ENCODE data around the gene ACTR6.
"Not testable (repeated sequence)": the region's sequence is repeated elsewhere in the genome, so short reads cannot be mapped to it uniquely, and the experiment has no call there.

Gene ACTR6

DNA sequence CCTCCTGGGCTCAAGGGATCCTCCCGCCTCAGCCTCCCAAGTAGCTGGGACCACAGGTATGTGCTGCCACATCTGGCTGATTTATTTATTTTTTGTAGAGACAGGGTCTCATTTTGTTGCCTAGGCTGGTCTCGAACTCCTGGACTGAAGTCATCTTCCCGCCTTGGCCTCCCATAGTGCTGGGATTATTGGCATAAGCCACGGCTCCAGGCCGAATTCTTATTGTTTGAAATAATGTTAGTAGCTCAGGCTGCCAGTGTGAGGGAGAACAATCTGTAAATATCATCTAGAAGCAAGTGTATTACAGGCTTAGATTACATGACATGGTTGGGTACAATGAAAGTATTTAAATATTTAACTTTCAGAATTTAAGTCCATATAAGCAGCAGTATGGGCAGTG, 8.2 kb downstream of the ACTR6 start:
- Histone ChIP-seq H3K36me3 (ENCODE audit: control insufficient read depth, insufficient read depth, low read length) (peaks cover 22% of the 10 kb centered on the region), H3K9ac (ENCODE audit: low read depth, low read length) (no peak overlapping the region), H3K4me3 (ENCODE audit: low read depth, low read length) (no peak overlapping the region), H3K27me3 (ENCODE audit: control insufficient read depth, insufficient read depth, low read length) (no peaks in the 10 kb centered on the region), H3K4me1 (ENCODE audit: control insufficient read depth, insufficient read depth, low read length) (no peaks in the 10 kb centered on the region), H3K9me3 (ENCODE audit: control insufficient read depth, insufficient read depth, low read length) (no peaks in the 10 kb centered on the region)

DNA sequence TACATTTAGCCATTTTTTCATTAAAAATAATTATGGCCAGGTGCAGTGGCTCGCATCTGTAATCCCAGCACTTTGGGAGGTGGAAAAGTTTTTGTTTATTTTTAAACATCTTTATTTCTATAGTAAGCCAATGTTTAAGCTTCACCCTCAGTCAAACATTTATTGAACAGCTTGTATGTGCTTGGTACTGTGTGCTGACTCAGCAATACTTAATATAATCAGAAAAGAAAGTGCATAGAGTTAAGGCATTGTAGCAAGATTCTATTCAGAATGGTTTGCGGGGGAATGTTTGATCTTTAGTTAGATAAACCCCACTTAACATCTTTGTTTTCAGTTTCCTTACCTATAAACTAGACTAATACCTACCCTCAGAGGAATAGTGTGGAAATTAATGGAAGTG, 11.1 kb downstream of the ACTR6 start:
- Histone ChIP-seq H3K36me3 (ENCODE audit: control insufficient read depth, insufficient read depth, low read length) (peaks cover 16% of the 10 kb centered on the region), H3K4me1 (ENCODE audit: control insufficient read depth, insufficient read depth, low read length) (no peaks in the 10 kb centered on the region), H3K9me3 (ENCODE audit: control insufficient read depth, insufficient read depth, low read length) (no peaks in the 10 kb centered on the region), H3K27me3 (ENCODE audit: control insufficient read depth, insufficient read depth, low read length) (no peaks in the 10 kb centered on the region), H3K4me3 (ENCODE audit: low read depth, low read length) (no peak overlapping the region), H3K9ac (ENCODE audit: low read depth, low read length) (no peak overlapping the region)

DNA sequence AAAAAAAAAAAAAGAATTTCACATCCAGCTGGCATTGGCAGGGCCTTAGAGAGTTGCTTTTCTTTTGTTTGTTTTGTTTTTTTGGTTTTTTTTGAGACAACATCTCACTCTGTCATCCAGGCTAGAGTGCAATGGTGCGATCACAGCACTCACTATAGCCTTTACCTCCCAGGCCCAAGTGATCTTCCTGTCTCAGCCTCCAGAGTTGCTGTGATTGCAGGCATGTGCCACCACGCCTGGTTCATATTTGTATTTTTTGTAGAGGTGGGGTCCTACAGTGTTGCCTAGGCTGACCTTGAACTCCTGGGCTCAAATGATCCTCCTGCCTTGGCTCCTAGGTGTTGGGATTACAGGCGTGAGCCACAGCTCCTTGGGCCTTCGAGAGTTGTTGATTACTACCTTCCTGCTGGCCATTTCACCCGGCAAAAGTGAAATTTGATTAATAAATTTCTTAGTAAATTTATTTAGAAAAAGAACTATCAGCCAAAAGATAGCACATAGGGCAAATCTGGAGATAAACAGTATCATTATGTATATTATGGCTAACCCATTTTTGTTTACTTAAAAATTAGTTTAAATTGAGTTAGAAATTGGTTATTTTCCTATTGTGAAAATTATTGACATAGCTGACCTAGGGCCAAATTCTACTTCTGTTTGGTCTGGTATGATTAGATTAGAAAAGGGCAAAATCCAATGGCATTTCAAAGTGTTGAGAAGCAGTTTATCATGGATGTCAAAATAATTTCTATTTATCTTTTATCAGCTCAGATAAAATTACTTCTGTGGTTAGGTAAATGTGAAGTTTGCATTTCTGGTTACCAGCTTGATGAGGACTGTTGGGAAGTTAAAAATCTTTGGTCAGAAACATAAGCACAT, 12.6 kb downstream of the ACTR6 start:
- Histone ChIP-seq H3K36me3 (ENCODE audit: control insufficient read depth, insufficient read depth, low read length) (peaks cover 14% of the 10 kb centered on the region), H3K9ac (ENCODE audit: low read depth, low read length) (no peak overlapping the region), H3K27me3 (ENCODE audit: control insufficient read depth, insufficient read depth, low read length) (no peaks in the 10 kb centered on the region), H3K4me1 (ENCODE audit: control insufficient read depth, insufficient read depth, low read length) (no peaks in the 10 kb centered on the region), H3K9me3 (ENCODE audit: control insufficient read depth, insufficient read depth, low read length) (no peaks in the 10 kb centered on the region), H3K4me3 (ENCODE audit: low read depth, low read length) (no peak overlapping the region)

DNA sequence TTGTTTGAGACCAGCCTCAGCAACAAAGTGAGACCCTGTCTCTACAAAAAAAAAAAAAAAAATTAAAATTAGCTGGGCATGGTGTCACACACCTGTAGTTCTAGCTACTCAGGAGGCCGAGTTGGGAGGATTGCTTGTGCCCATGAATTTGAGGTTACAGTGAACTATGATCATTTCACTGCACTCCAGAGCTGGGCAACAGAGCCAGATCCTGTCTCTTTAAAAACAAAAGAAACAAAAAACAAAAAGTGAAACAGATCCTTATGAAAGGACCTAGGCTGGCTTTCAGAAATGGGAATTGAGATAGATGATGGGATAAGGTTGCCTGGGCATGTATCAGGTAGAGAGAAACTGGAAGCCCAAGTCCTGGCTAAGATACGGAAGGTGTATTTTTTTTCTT, 13.9 kb downstream of the ACTR6 start:
- Histone ChIP-seq H3K36me3 (ENCODE audit: control insufficient read depth, insufficient read depth, low read length) (peaks cover 8% of the 10 kb centered on the region), H3K9ac (ENCODE audit: low read depth, low read length) (no peak overlapping the region), H3K9me3 (ENCODE audit: control insufficient read depth, insufficient read depth, low read length) (no peaks in the 10 kb centered on the region), H3K4me1 (ENCODE audit: control insufficient read depth, insufficient read depth, low read length) (no peaks in the 10 kb centered on the region), H3K4me3 (ENCODE audit: low read depth, low read length) (no peak overlapping the region), H3K27me3 (ENCODE audit: control insufficient read depth, insufficient read depth, low read length) (no peaks in the 10 kb centered on the region)

DNA sequence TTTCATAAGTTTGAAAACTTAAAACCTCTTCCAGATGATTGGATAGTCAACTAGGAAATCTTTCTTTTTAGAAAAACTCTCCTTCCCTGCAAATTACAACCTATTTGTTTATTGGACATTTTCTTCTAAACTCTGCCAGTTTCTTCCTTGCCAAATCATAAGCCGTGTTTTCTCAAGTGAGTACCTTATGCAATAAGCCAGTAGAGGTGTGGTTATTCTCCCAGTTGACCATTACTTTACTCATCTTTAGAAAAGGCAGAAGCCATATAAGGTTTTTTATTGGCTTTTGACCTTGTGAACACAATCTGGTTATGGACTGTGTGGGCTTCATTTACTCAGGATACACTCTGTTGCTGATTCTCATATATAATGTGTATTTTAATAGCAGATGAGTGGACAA, 14.6 kb downstream of the ACTR6 start:
- Histone ChIP-seq H3K4me3 (ENCODE audit: low read depth, low read length) (no peak overlapping the region), H3K36me3 (ENCODE audit: control insufficient read depth, insufficient read depth, low read length) (peaks cover 7% of the 10 kb centered on the region), H3K9me3 (ENCODE audit: control insufficient read depth, insufficient read depth, low read length) (no peaks in the 10 kb centered on the region), H3K9ac (ENCODE audit: low read depth, low read length) (no peak overlapping the region), H3K4me1 (ENCODE audit: control insufficient read depth, insufficient read depth, low read length) (no peaks in the 10 kb centered on the region), H3K27me3 (ENCODE audit: control insufficient read depth, insufficient read depth, low read length) (no peaks in the 10 kb centered on the region)

DNA sequence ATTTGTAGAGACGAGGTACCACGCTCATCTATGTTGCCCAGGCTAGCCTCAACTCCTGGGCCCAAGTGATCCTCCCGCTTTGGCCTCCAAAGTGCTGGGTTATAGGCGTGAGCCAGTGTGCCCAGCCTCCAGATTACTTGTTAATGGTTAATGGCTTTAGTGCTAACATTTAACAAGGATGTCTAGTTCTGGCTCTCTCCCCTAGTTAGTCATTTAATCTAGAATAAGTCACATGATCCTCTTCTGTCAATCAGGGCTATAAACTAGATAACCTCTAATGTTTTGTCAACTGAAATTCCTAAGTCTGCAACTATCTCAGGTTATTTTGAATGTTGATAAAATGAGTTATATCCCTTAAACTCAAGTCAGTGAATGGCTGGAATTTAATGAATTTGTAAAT, 15.7 kb downstream of the ACTR6 start:
- no peaks in the 10 kb centered on the region for H3K27me3 ChIP-seq (ENCODE audit: control insufficient read depth, insufficient read depth, low read length)
- H3K4me1 ChIP-seq (ENCODE audit: control insufficient read depth, insufficient read depth, low read length), result no peaks in the 10 kb centered on the region
- no peak overlapping the region for H3K9ac ChIP-seq (ENCODE audit: low read depth, low read length)
- peaks cover 2% of the 10 kb centered on the region for H3K36me3 ChIP-seq (ENCODE audit: control insufficient read depth, insufficient read depth, low read length)
- H3K9me3 ChIP-seq (ENCODE audit: control insufficient read depth, insufficient read depth, low read length), result no peaks in the 10 kb centered on the region
- no peak overlapping the region for H3K4me3 ChIP-seq (ENCODE audit: low read depth, low read length)

DNA sequence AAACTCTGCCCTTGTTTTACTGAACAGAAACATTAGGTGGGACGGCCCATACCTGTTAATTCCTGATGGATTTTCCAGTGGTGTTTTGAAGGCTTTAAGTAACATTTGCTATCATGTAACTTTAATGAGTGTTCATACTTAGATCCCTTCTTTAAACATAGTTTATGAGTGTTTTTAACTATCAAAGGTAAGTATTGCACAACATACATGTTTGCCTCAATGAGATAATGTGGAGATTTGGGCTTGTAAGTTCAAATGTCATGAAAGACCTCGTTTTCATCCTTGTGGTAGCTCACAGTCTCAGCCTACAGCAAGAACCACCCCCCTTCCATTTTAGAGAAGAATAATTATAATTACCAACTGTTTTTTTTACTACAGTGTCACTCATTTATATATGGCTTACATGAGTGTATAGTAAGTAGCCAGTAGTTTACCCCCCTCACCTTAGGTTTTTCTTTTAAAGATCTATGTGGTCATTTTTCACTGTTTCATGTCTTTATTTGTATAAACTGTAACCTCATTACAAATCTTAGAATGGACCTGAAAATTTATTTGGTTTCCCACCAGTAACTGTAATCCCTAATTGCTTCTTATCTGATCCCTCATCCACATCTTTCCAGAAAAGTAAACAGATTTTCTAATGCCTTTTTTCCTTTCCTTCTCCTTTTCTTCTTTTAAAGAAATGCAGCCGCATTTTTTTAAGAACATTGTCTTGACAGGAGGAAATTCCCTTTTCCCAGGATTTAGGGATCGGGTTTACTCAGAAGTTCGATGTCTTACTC, 18.9 kb downstream of the ACTR6 start:
- no peaks in the 10 kb centered on the region for H3K27me3 ChIP-seq (ENCODE audit: control insufficient read depth, insufficient read depth, low read length)
- H3K4me1 ChIP-seq (ENCODE audit: control insufficient read depth, insufficient read depth, low read length), result no peaks in the 10 kb centered on the region
- peaks cover 2% of the 10 kb centered on the region for H3K36me3 ChIP-seq (ENCODE audit: control insufficient read depth, insufficient read depth, low read length)
- no peak overlapping the region for H3K4me3 ChIP-seq (ENCODE audit: low read depth, low read length)
- no peak overlapping the region for H3K9ac ChIP-seq (ENCODE audit: low read depth, low read length)
- no peaks in the 10 kb centered on the region for H3K9me3 ChIP-seq (ENCODE audit: control insufficient read depth, insufficient read depth, low read length)

DNA sequence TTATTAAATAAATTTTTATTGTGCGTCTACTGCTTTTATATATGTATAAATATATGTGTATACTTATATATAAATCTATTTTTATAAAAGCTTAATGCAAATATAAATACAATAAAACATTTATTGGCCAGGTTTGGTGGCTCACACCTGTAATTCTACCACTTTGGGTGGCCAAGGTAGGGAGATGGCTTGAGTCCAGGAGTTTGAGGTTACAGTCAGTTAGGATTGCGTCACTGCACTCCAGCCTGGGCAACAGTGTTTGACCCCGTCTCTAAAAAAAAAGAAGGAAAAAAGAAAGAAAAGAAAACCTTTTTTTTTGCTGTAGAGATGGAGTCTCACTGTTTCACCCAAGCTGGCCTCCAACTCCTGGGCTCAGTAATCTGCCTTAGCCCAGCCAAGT, 20.9 kb downstream of the ACTR6 start:
- H3K36me3 ChIP-seq (ENCODE audit: control insufficient read depth, insufficient read depth, low read length), result no peaks in the 10 kb centered on the region
- H3K9ac ChIP-seq (ENCODE audit: low read depth, low read length), result no peak overlapping the region
- no peaks in the 10 kb centered on the region for H3K27me3 ChIP-seq (ENCODE audit: control insufficient read depth, insufficient read depth, low read length)
- H3K4me3 ChIP-seq (ENCODE audit: low read depth, low read length), result no peak overlapping the region
- H3K4me1 ChIP-seq (ENCODE audit: control insufficient read depth, insufficient read depth, low read length), result no peaks in the 10 kb centered on the region
- H3K9me3 ChIP-seq (ENCODE audit: control insufficient read depth, insufficient read depth, low read length), result no peaks in the 10 kb centered on the region

DNA sequence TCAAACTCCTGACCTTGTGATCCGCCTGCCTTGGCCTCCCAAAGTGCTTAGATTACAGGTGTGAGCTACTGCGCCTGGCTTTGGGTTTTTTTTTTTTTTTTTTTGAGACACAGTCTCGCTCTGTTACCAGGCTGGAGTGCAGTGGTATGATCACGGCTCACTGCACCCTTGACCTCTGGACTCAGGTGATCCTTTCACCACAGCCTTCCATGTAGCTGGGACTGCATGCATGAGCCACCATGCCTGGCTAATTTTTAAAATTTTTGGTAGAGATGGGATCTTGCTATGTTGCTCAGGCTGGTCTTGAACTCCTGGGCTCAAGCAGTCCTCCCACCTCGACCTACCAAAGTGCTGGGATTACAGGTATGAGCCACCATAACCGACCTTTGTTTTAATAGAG, 21.6 kb downstream of the ACTR6 start:
- H3K9ac ChIP-seq (ENCODE audit: low read depth, low read length); H3K36me3 ChIP-seq (ENCODE audit: control insufficient read depth, insufficient read depth, low read length); H3K4me1 ChIP-seq (ENCODE audit: control insufficient read depth, insufficient read depth, low read length); H3K9me3 ChIP-seq (ENCODE audit: control insufficient read depth, insufficient read depth, low read length); H3K4me3 ChIP-seq (ENCODE audit: low read depth, low read length); H3K27me3 ChIP-seq (ENCODE audit: control insufficient read depth, insufficient read depth, low read length): not testable (repeated sequence)

DNA sequence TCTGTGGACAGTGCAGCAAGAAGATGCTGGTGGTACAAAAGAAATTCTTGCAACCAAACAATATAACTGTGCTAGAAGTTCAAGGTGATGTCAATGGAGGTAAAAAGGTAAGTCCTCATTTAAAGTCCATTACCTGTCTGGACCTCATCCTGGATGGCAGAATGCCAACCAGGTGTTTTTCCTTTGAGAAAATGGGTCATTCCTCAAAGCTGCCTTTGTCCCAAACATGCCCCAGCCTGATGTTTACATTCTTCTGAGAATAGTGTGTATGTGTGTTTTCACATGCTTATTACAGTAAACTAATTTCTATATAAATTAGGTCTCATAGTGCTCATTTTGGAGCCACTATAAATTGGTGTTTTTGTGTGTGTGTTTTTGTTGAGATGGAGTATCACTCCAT, 24.9 kb downstream of the ACTR6 start:
- Histone ChIP-seq H3K4me3 (ENCODE audit: low read depth, low read length) (no peak overlapping the region), H3K9ac (ENCODE audit: low read depth, low read length) (no peak overlapping the region), H3K27me3 (ENCODE audit: control insufficient read depth, insufficient read depth, low read length) (no peaks in the 10 kb centered on the region), H3K4me1 (ENCODE audit: control insufficient read depth, insufficient read depth, low read length) (no peaks in the 10 kb centered on the region), H3K36me3 (ENCODE audit: control insufficient read depth, insufficient read depth, low read length) (no peaks in the 10 kb centered on the region), H3K9me3 (ENCODE audit: control insufficient read depth, insufficient read depth, low read length) (no peaks in the 10 kb centered on the region)

DNA sequence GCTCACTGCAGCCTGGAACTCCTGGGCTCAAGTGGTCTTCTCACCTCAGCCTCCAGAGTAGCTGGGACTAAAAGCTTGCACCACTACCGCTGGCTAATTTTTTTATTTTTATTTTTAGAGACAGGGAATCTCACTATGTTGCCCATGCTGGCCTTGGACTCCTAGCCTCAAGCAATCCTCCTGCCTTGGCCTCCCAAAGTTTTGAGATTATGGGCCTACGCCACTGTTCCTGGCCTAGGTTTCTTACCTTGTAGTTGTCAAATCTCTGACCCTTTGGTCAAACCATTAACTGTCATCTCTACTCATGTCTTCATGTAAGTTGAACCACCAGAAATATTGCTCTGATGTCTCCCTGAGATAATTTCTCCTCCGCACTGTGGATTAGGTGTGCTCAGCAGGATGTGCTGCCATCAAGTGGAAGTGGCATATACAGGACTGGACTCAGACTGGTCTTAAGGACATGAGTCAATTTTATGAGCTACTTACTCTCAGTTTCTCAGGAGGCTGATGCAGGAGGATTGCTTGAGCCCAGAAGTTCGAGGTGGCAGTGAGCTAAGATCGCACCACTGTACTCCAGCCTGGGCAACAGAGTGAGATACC, 28.5 kb downstream of the ACTR6 start:
- no peaks in the 10 kb centered on the region for H3K36me3 ChIP-seq (ENCODE audit: control insufficient read depth, insufficient read depth, low read length)
- no peak overlapping the region for H3K4me3 ChIP-seq (ENCODE audit: low read depth, low read length)
- no peaks in the 10 kb centered on the region for H3K27me3 ChIP-seq (ENCODE audit: control insufficient read depth, insufficient read depth, low read length)
- no peaks in the 10 kb centered on the region for H3K4me1 ChIP-seq (ENCODE audit: control insufficient read depth, insufficient read depth, low read length)
- no peaks in the 10 kb centered on the region for H3K9me3 ChIP-seq (ENCODE audit: control insufficient read depth, insufficient read depth, low read length)
- H3K9ac ChIP-seq (ENCODE audit: low read depth, low read length), result no peak overlapping the region

DNA sequence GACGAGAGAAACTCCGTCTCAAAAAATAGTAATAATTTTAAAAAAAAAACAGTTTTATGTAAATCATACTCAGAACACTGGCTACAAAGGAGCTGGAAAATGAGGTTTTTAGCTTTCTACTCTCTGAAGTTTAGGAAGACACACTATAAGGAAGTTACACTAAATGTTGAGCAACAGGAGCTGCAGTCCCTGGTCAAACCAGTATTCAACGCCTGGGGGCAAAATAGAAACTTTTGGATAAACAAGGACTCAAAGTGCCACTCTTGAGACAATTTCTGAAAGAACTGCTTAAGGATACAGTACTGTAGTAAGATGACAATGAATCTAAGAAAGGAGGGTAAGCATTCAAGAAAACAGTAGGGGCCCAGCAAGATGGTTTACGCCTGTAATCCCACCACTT, 29.3 kb downstream of the ACTR6 start:
- H3K9me3 ChIP-seq (ENCODE audit: control insufficient read depth, insufficient read depth, low read length), result no peaks in the 10 kb centered on the region
- H3K4me3 ChIP-seq (ENCODE audit: low read depth, low read length), result no peak overlapping the region
- no peaks in the 10 kb centered on the region for H3K4me1 ChIP-seq (ENCODE audit: control insufficient read depth, insufficient read depth, low read length)
- H3K9ac ChIP-seq (ENCODE audit: low read depth, low read length), result no peak overlapping the region
- no peaks in the 10 kb centered on the region for H3K27me3 ChIP-seq (ENCODE audit: control insufficient read depth, insufficient read depth, low read length)
- H3K36me3 ChIP-seq (ENCODE audit: control insufficient read depth, insufficient read depth, low read length), result no peaks in the 10 kb centered on the region
